HCT116 (cell line): Measurements from ENCODE around the gene MCTS1. TPM values are rescaled to one million over a fixed set of nuclear protein-coding genes. Genes with fewer than 3 reads are reported as not detected.

Experiments
- ATAC-seq: fragments of 200-7000 bp; cut with Tn5 transposase; 2 replicates; pipeline ENCODE4 v1.9.1; 2020; ENCODE audit warnings: mild to moderate bottlenecking, moderate library complexity
- BruUV-seq: library from RNA; stranded (reverse); fragments of 400-500 nt; replicated peaks from 2 replicates; lab custom pipeline; 2021; lab: Mats Ljungman, UMichigan
- CTCF ChIA-PET: fragments of 300-600 bp; sonication (Branson Sonifier 250); formaldehyde crosslinking; loops from one replicate; lab custom pipeline; 2021; ENCODE audit warnings: antibody characterized with exemption; lab: Charles Lee
- POLR2A ChIA-PET: fragments of 300-600, 350-600 bp; sonication (Branson Sonifier 250); formaldehyde crosslinking; loops from one replicate; lab custom pipeline; 2021; ENCODE audit warnings: antibody characterized with exemption; lab: Charles Lee
- RAD21 ChIA-PET, 2 experiments: fragments of 300-600 bp; sonication (Branson Sonifier 250); formaldehyde crosslinking; loops; one replicate each; lab custom pipeline; 2023; ENCODE audit warnings: low total read pairs in 2 of 2; ENCODE audit not compliant: uncharacterized antibody in 2 of 2, unreplicated experiment in 2 of 2, low non-redundant PET in 1 of 2; lab: Charles Lee
- DNase-seq: peaks from one replicate; pipeline ENCODE4 v3.0.0-alpha.2; 2010; ENCODE audit warnings: low read depth, low spot score
- H2AFZ ChIP-seq: fragments of 200-600 bp; shearing (Covaris generic), sonication (generic); 2 replicates; pipeline ENCODE4 v1.6.1; 2017; ENCODE audit warnings: low read depth, mixed run types, mixed read lengths, antibody characterized with exemption, low read length; ENCODE audit not compliant: poor library complexity, severe bottlenecking
- H3K27ac ChIP-seq: 2 replicates; pipeline ENCODE4 v1.5.1; 2012; ENCODE audit warnings: low read depth, low read length
- H3K27me3 ChIP-seq: fragments of 200-600 bp; sonication (generic); 2 replicates; pipeline ENCODE4 v1.6.1; 2016; ENCODE audit warnings: mixed run types, low read length, mixed read lengths; ENCODE audit not compliant: insufficient read depth
- H3K36me3 ChIP-seq, 2 experiments: fragments of 200-500 bp in 1 of 2; fragments of 200-600 bp in 1 of 2; sonication (Bioruptor generic) in 1 of 2; sonication (generic) in 1 of 2; 2 replicates each; pipeline versions ENCODE4 v1.5.1 to v1.6.1; 2014 to 2016; ENCODE audit warnings: low read length in 2 of 2, inconsistent platforms in 1 of 2, mixed read lengths in 1 of 2, mixed run types in 1 of 2; ENCODE audit not compliant: insufficient read depth in 2 of 2, control insufficient read depth in 1 of 2
- H3K4me1 ChIP-seq, 2 experiments: fragments of 200-600 bp in 1 of 2; sonication (generic) in 1 of 2; 2 replicates each; pipeline versions ENCODE4 v1.5.1 to v1.6.1; 2012 to 2017; ENCODE audit warnings: low read length in 2 of 2, inconsistent platforms in 1 of 2, mild to moderate bottlenecking in 1 of 2, mixed read lengths in 1 of 2, mixed run types in 1 of 2, moderate library complexity in 1 of 2; ENCODE audit not compliant: insufficient read depth in 2 of 2, control insufficient read depth in 1 of 2
- H3K4me2 ChIP-seq: fragments of 200-600 bp; sonication (generic); 2 replicates; pipeline ENCODE4 v1.6.1; 2017; ENCODE audit warnings: mixed run types, low read length, mixed read lengths
- H3K4me3 ChIP-seq, 2 experiments: fragments of 200-600 bp in 1 of 2; sonication (generic) in 1 of 2; replicated peaks in 1 of 2; 2 replicates each; pipeline ENCODE4 v1.5.1; 2011 to 2016; ENCODE audit warnings: low read length in 2 of 2, control low read depth in 1 of 2, low read depth in 1 of 2, mild to moderate bottlenecking in 1 of 2, mixed read lengths in 1 of 2, mixed run types in 1 of 2
- H3K79me2 ChIP-seq: fragments of 200-600 bp; sonication (generic); 2 replicates; pipeline ENCODE4 v1.6.1; 2017; ENCODE audit warnings: mild to moderate bottlenecking, mixed run types, low read length, moderate library complexity, mixed read lengths; ENCODE audit not compliant: insufficient read depth
- H3K9ac ChIP-seq: fragments of 200-600 bp; sonication (generic); 2 replicates; pipeline ENCODE4 v1.6.1; 2016; ENCODE audit warnings: low read length, mixed read lengths
- H3K9me2 ChIP-seq: fragments of 200-600 bp; sonication (generic), shearing (Covaris generic); 2 replicates; pipeline ENCODE4 v1.6.1; 2017; ENCODE audit warnings: mixed run types, mild to moderate bottlenecking, moderate library complexity; ENCODE audit not compliant: insufficient read depth
- H3K9me3 ChIP-seq, 2 experiments: fragments of 200-500 bp in 1 of 2; fragments of 200-600 bp in 1 of 2; sonication (Bioruptor generic) in 1 of 2; sonication (generic) in 1 of 2; 2 replicates each; pipeline ENCODE4 v1.6.1; 2014 to 2017; ENCODE audit warnings: low read length in 2 of 2, mixed read lengths in 2 of 2, inconsistent platforms in 1 of 2, low read depth in 1 of 2, mild to moderate bottlenecking in 1 of 2, mixed run types in 1 of 2, moderate library complexity in 1 of 2; ENCODE audit not compliant: control insufficient read depth in 1 of 2, insufficient read depth in 1 of 2
- H4K20me1 ChIP-seq: fragments of 200-600 bp; sonication (generic), shearing (Covaris generic); 2 replicates; pipeline ENCODE4 v1.6.1; 2017; ENCODE audit warnings: mixed run types, mild to moderate bottlenecking, moderate library complexity; ENCODE audit not compliant: insufficient read depth
- CEBPB ChIP-seq: IDR thresholded peaks from 2 replicates; pipeline ENCODE4 v1.6.1; 2012; ENCODE audit warnings: low read depth
- EGR1 ChIP-seq: IDR thresholded peaks from 2 replicates; pipeline ENCODE4 v1.6.1; 2012; ENCODE audit warnings: low read depth
- ELF1 ChIP-seq: IDR thresholded peaks from 2 replicates; pipeline ENCODE4 v1.6.1; 2012; ENCODE audit warnings: low read depth, borderline replicate concordance
- EZH2 ChIP-seq: fragments of 200-600 bp; sonication (generic); IDR thresholded peaks from 2 replicates; pipeline ENCODE4 v1.6.1; 2017; ENCODE audit warnings: antibody characterized with exemption, mixed run types
- EZH2phosphoT487 ChIP-seq: fragments of 200-600 bp; IDR thresholded peaks from 2 replicates; pipeline ENCODE4 v1.6.1; 2018; ENCODE audit warnings: antibody characterized with exemption, borderline replicate concordance
- POLR2AphosphoS5 ChIP-seq: IDR thresholded peaks from 2 replicates; pipeline ENCODE4 v1.6.1; 2011; ENCODE audit warnings: mild to moderate bottlenecking, low read depth, low read length, moderate library complexity
- SIN3A ChIP-seq: IDR thresholded peaks from 2 replicates; pipeline ENCODE4 v1.6.1; 2012; ENCODE audit warnings: low read depth
- SP1 ChIP-seq: IDR thresholded peaks from 2 replicates; pipeline ENCODE4 v1.6.1; 2012; ENCODE audit warnings: low read depth
- SRF ChIP-seq: IDR thresholded peaks from 2 replicates; pipeline ENCODE4 v1.6.1; 2012; ENCODE audit warnings: low read depth
- TCF7L2 ChIP-seq: IDR thresholded peaks from 2 replicates; pipeline ENCODE4 v1.7.0; 2011; ENCODE audit warnings: borderline replicate concordance, inconsistent platforms; ENCODE audit not compliant: insufficient read depth, insufficient read length; ENCODE audit errors: extremely low read depth
- ZNF274 ChIP-seq: fragments of 200-500 bp; sonication (Bioruptor generic); IDR thresholded peaks from 2 replicates; pipeline ENCODE4 v1.6.1; 2014; ENCODE audit warnings: mild to moderate bottlenecking, low read depth, low read length, inconsistent platforms
- intact Hi-C: fragments of 100-400 bp; cut with micrococcal nuclease; formaldehyde crosslinking; loops from 2 replicates; pipeline ENCODE4 v1.10.0; 2022
- total RNA-seq: library from RNA; stranded (reverse); gene quantifications from one replicate; pipeline ENCODE4 v1.2.1, GENCODE V29; 2021; ENCODE audit not compliant: unreplicated experiment
- TF ChIP-seq, protein P1 (sequence below): IDR thresholded peaks from 2 replicates; pipeline ENCODE4 v1.6.1; 2012
- TF ChIP-seq, protein P2 (sequence below): IDR thresholded peaks from 2 replicates; pipeline ENCODE4 v1.6.1; 2011; ENCODE audit warnings: mild to moderate bottlenecking, low read length, moderate library complexity; ENCODE audit not compliant: insufficient replicate concordance; ENCODE audit errors: extremely low read depth
- TF ChIP-seq, protein P3 (sequence below): IDR thresholded peaks from 2 replicates; pipeline ENCODE4 v1.6.1; 2012; ENCODE audit warnings: low read depth
- TF ChIP-seq, protein P4 (sequence below), 3 experiments: fragments of 200-600 bp in 1 of 3; sonication (generic) in 1 of 3; IDR thresholded peaks in 2 of 3; conservative IDR thresholded peaks in 1 of 3; 2 replicates each; pipeline ENCODE4 v1.5.1; 2012 to 2017; ENCODE audit warnings: low read depth in 2 of 3, low read length in 2 of 3, antibody characterized with exemption in 1 of 3, borderline replicate concordance in 1 of 3, control low read depth in 1 of 3, mild to moderate bottlenecking in 1 of 3, mixed read lengths in 1 of 3, mixed run types in 1 of 3, moderate library complexity in 1 of 3; ENCODE audit not compliant: insufficient read depth in 1 of 3

Gene MCTS1
- total RNA-seq, 1 experiment from 2014 or later = 49.5 TPM

- BruUV-seq = TSS peak; percentile 77
- TF ChIP-seq, protein P1, sequence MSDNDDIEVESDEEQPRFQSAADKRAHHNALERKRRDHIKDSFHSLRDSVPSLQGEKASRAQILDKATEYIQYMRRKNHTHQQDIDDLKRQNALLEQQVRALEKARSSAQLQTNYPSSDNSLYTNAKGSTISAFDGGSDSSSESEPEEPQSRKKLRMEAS = no peak
- no peak for TF ChIP-seq ZNF274
- TF ChIP-seq EZH2 = no peak
- TF ChIP-seq, protein P2, sequence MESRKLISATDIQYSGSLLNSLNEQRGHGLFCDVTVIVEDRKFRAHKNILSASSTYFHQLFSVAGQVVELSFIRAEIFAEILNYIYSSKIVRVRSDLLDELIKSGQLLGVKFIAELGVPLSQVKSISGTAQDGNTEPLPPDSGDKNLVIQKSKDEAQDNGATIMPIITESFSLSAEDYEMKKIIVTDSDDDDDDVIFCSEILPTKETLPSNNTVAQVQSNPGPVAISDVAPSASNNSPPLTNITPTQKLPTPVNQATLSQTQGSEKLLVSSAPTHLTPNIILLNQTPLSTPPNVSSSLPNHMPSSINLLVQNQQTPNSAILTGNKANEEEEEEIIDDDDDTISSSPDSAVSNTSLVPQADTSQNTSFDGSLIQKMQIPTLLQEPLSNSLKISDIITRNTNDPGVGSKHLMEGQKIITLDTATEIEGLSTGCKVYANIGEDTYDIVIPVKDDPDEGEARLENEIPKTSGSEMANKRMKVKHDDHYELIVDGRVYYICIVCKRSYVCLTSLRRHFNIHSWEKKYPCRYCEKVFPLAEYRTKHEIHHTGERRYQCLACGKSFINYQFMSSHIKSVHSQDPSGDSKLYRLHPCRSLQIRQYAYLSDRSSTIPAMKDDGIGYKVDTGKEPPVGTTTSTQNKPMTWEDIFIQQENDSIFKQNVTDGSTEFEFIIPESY = no peak
- TF ChIP-seq CEBPB = no peak
- no peak for TF ChIP-seq SP1
- TF ChIP-seq SRF = no peak
- no peak for TF ChIP-seq TCF7L2
- TF ChIP-seq, protein P3, sequence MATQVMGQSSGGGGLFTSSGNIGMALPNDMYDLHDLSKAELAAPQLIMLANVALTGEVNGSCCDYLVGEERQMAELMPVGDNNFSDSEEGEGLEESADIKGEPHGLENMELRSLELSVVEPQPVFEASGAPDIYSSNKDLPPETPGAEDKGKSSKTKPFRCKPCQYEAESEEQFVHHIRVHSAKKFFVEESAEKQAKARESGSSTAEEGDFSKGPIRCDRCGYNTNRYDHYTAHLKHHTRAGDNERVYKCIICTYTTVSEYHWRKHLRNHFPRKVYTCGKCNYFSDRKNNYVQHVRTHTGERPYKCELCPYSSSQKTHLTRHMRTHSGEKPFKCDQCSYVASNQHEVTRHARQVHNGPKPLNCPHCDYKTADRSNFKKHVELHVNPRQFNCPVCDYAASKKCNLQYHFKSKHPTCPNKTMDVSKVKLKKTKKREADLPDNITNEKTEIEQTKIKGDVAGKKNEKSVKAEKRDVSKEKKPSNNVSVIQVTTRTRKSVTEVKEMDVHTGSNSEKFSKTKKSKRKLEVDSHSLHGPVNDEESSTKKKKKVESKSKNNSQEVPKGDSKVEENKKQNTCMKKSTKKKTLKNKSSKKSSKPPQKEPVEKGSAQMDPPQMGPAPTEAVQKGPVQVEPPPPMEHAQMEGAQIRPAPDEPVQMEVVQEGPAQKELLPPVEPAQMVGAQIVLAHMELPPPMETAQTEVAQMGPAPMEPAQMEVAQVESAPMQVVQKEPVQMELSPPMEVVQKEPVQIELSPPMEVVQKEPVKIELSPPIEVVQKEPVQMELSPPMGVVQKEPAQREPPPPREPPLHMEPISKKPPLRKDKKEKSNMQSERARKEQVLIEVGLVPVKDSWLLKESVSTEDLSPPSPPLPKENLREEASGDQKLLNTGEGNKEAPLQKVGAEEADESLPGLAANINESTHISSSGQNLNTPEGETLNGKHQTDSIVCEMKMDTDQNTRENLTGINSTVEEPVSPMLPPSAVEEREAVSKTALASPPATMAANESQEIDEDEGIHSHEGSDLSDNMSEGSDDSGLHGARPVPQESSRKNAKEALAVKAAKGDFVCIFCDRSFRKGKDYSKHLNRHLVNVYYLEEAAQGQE = no peak
- TF ChIP-seq SIN3A = no peak
- no peak for TF ChIP-seq EZH2phosphoT487
- TF ChIP-seq, protein P4, sequence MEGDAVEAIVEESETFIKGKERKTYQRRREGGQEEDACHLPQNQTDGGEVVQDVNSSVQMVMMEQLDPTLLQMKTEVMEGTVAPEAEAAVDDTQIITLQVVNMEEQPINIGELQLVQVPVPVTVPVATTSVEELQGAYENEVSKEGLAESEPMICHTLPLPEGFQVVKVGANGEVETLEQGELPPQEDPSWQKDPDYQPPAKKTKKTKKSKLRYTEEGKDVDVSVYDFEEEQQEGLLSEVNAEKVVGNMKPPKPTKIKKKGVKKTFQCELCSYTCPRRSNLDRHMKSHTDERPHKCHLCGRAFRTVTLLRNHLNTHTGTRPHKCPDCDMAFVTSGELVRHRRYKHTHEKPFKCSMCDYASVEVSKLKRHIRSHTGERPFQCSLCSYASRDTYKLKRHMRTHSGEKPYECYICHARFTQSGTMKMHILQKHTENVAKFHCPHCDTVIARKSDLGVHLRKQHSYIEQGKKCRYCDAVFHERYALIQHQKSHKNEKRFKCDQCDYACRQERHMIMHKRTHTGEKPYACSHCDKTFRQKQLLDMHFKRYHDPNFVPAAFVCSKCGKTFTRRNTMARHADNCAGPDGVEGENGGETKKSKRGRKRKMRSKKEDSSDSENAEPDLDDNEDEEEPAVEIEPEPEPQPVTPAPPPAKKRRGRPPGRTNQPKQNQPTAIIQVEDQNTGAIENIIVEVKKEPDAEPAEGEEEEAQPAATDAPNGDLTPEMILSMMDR (IDR thresholded peaks at IDR 0.05 in 2 of 3, conservative IDR thresholded peaks at IDR 0.05 in 1 of 3; ENCODE audit: borderline replicate concordance in 1 of 3, insufficient read depth in 1 of 3, low read depth in 2 of 3, low read length in 2 of 3) = no peak
- TF ChIP-seq POLR2AphosphoS5 = no peak
- no peak for TF ChIP-seq EGR1
- no peak for TF ChIP-seq ELF1
- Histone ChIP-seq H3K79me2 (peaks cover 40% of the 10 kb centered on the region), H3K4me2 (peak overlapping the region; percentile 76), H2AFZ (no peak overlapping the region), H3K27me3 (no peaks in the 10 kb centered on the region), H3K9me3 (no peaks in the 10 kb centered on the region), H3K27ac (peak overlapping the region; percentile 84), H3K36me3 (no peaks in the 10 kb centered on the region), H4K20me1 (no peaks in the 10 kb centered on the region), H3K4me1 (peaks cover 4 to 5% of the 10 kb centered on the region in 2 experiments; a peak in 2 of 4 replicates), H3K4me3 (peak overlapping the region; percentile 80 to 87), H3K9me2 (no peaks in the 10 kb centered on the region), H3K9ac (peak overlapping the region; percentile 76)
- ChIA-PET POLR2A (interaction anchor here (0.7 to 1.3 kb wide), 3 partner anchors 43 to 54 kb away, joined by 3 to 15 read pairs (median 3); partner anchors contain the start of gene CUL4B), RAD21 (interaction anchor here in 1 of 2 experiments (1.3 kb wide), 1 partner anchor 43 kb away, joined by 3 read pairs; no protein-coding TSS in a partner anchor), CTCF (no interaction called here)
- ATAC-seq (peak; percentile 61), DNase-seq (no peak)
- intact Hi-C loops = no loop called here
Measured at GRCh38 chrX:120604361-120604782, 471 bp downstream of the MCTS1 start.
